ENCODE data around the gene ROR1. TPM values are rescaled to one million over a fixed set of nuclear protein-coding genes. Genes with fewer than 3 reads are reported as not detected.

The ROR1 gene
- total and polyA plus RNA-seq, 9 of the 15 experiments (the other 6 are each of a cell fraction or from before 2014, with no cell fraction given), result 0.02 TPM; not detected in 8

DNA sequence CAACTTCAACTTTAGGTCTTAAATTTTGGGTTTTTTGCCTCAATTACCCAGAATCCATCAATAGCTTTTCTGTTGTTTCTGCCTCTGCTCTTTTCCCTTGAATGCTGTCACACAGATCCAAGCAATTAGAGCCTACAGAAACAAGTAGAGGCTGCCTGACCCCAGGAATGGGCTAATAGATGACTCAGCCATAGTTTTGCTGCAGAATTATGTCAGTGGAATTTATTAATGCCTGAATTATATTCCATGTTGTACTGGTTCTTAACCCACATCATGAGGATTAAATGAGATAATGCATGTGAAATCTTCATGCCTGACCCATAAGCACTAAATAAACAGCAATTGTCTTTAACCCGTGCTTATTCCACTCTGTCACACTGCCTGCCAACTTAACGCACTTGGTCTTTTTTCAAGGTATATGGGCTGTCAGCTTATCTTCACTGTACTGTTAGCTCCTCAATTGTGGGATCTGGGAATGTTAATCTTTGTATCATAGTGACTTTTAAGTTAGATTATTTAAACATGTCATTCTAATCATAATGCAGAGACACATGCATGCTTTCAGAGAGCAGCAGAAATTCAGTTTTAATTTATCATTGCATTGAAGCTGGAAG is 213.3 kb downstream of the ROR1 start:
- no peaks in the 10 kb centered on the region for H3K79me2 ChIP-seq (ENCODE audit: control insufficient read depth, insufficient read depth, low read length)
- no peaks in the 10 kb centered on the region for H3K9me1 ChIP-seq (ENCODE audit: control insufficient read depth, insufficient read depth, low read length)
- H3K4me2 ChIP-seq (ENCODE audit: insufficient read depth, low read length), result no peak overlapping the region
- H3K4me1 ChIP-seq (replicated peaks in 1 of 2; ENCODE audit: control insufficient read depth in 2 of 2, insufficient read depth in 2 of 2, low read length in 2 of 2), result no peaks in the 10 kb centered on the region
- in situ Hi-C loops (cut with MboI) (no loop called here), intact Hi-C loops (cut with micrococcal nuclease) (no loop called here)
- no peaks in the 10 kb centered on the region for H3K27me3 ChIP-seq (ENCODE audit: control insufficient read depth in 2 of 2, insufficient read depth in 2 of 2, low read length in 2 of 2)
- no peaks in the 10 kb centered on the region for H4K20me1 ChIP-seq (replicated peaks; ENCODE audit: control insufficient read depth, insufficient read depth, low read length)
- H3K9ac ChIP-seq (ENCODE audit: insufficient read depth in 1 of 2, low read depth in 2 of 2, low read length in 2 of 2), result no peak overlapping the region
- H2AFZ ChIP-seq (ENCODE audit: low read depth, low read length), result no peak overlapping the region
- CTCF ChIA-PET (ENCODE audit: low intra/inter-chr PET ratio), result no interaction called here
- POLR2A ChIA-PET, result no interaction called here
- no peak overlapping the region for H3K27ac ChIP-seq (ENCODE audit: extremely low read depth, low read depth, low read length)
- FAIRE-seq, result no peak
- no peak for DNase-seq (ENCODE audit: extremely low read depth in 1 of 4, low spot score in 3 of 4)
- WGBS (ENCODE audit: insufficient coverage, low coverage, missing lambda C conversion rate), result 0% methylated on average over 2 of the region's 2 CpGs
- H3K9me3 ChIP-seq (replicated peaks; ENCODE audit: control insufficient read depth, insufficient read depth, low read depth, low read length), result no peaks in the 10 kb centered on the region
- H3K4me3 ChIP-seq, result no peak overlapping the region
- ATAC-seq, result no peak
- no peak for TF ChIP-seq TCFL5 (CRISPR knock-in tag; conservative IDR thresholded peaks at IDR 0.05)
- TF ChIP-seq ZNF175 (CRISPR knock-in tag; IDR thresholded peaks at IDR 0.05; ENCODE audit: low read depth), result no peak
- TF ChIP-seq ILF3 (IDR thresholded peaks at IDR 0.05; ENCODE audit: borderline replicate concordance), result no peak
- no peaks in the 10 kb centered on the region for H3K36me3 ChIP-seq (ENCODE audit: control insufficient read depth, insufficient read depth, low read length)
- BruUV-seq (replicated peaks), result no TSS peak

DNA sequence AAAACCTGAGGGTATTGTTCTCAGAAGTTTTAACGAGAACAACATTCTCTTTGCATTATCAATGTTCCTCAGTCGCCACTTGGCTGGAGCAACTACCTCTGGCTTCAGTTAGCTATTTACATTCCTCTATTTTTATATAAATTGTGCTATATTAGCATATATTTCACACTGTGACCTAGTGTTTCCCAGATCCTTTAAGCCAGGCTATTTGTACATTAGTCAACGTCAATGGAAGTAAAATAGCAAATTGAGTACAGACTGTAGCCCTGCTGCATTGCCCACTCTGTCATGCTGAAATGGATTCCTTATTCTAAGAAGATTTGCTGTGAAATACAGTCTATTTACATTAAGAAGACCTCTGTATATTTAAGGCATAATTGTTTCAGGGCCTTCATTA is 213.8 kb downstream of the ROR1 start:
- Histone ChIP-seq H3K4me3 (no peak overlapping the region), H3K9me3 (replicated peaks; ENCODE audit: control insufficient read depth, insufficient read depth, low read depth, low read length) (no peaks in the 10 kb centered on the region), H2AFZ (ENCODE audit: low read depth, low read length) (no peak overlapping the region), H3K4me1 (replicated peaks in 1 of 2; ENCODE audit: control insufficient read depth in 2 of 2, insufficient read depth in 2 of 2, low read length in 2 of 2) (no peaks in the 10 kb centered on the region), H3K79me2 (ENCODE audit: control insufficient read depth, insufficient read depth, low read length) (no peaks in the 10 kb centered on the region), H3K27me3 (ENCODE audit: control insufficient read depth in 2 of 2, insufficient read depth in 2 of 2, low read length in 2 of 2) (no peaks in the 10 kb centered on the region), H4K20me1 (replicated peaks; ENCODE audit: control insufficient read depth, insufficient read depth, low read length) (no peaks in the 10 kb centered on the region), H3K9ac (ENCODE audit: insufficient read depth in 1 of 2, low read depth in 2 of 2, low read length in 2 of 2) (no peak overlapping the region), H3K4me2 (ENCODE audit: insufficient read depth, low read length) (no peak overlapping the region), H3K27ac (ENCODE audit: extremely low read depth, low read depth, low read length) (no peak overlapping the region), H3K9me1 (ENCODE audit: control insufficient read depth, insufficient read depth, low read length) (no peaks in the 10 kb centered on the region), H3K36me3 (ENCODE audit: control insufficient read depth, insufficient read depth, low read length) (no peaks in the 10 kb centered on the region)
- intact Hi-C loops (cut with micrococcal nuclease), result no loop called here
- ATAC-seq (no peak), DNase-seq (ENCODE audit: extremely low read depth in 1 of 4, low spot score in 3 of 4) (no peak), FAIRE-seq (no peak)
- ChIA-PET CTCF (ENCODE audit: low intra/inter-chr PET ratio) (no interaction called here), POLR2A (no interaction called here)
- BruUV-seq (replicated peaks), result no TSS peak
- in situ Hi-C loops (cut with MboI), result no loop called here
- 2% methylated on average over 3 of the region's 3 CpGs for WGBS (ENCODE audit: insufficient coverage, low coverage, missing lambda C conversion rate)
- TF ChIP-seq NFE2 (IDR thresholded peaks at IDR 0.05; ENCODE audit: low read depth) (no peak), ADNP (tag; IDR thresholded peaks at IDR 0.05) (no peak), MEF2D (tag; conservative IDR thresholded peaks at IDR 0.05; ENCODE audit: low read depth) (no peak), ZNF224 (CRISPR knock-in tag; IDR thresholded peaks at IDR 0.05) (no peak), ZNF76 (CRISPR knock-in tag; IDR thresholded peaks at IDR 0.05; ENCODE audit: borderline replicate concordance) (no peak), SOX6 (IDR thresholded peaks at IDR 0.05) (no peak), NR2C2 (CRISPR knock-in tag; IDR thresholded peaks at IDR 0.05) (no peak), NR2C2 (tag; IDR thresholded peaks at IDR 0.05) (no peak), HIVEP1 (CRISPR knock-in tag; IDR thresholded peaks at IDR 0.05) (no peak), MAFG (tag; conservative IDR thresholded peaks at IDR 0.05) (no peak), ZSCAN32 (CRISPR knock-in tag; IDR thresholded peaks at IDR 0.05) (no peak), RAD51 (IDR thresholded peaks at IDR 0.05; ENCODE audit: borderline replicate concordance, low read depth) (no peak)
- TF ChIP-seq, protein P1, sequence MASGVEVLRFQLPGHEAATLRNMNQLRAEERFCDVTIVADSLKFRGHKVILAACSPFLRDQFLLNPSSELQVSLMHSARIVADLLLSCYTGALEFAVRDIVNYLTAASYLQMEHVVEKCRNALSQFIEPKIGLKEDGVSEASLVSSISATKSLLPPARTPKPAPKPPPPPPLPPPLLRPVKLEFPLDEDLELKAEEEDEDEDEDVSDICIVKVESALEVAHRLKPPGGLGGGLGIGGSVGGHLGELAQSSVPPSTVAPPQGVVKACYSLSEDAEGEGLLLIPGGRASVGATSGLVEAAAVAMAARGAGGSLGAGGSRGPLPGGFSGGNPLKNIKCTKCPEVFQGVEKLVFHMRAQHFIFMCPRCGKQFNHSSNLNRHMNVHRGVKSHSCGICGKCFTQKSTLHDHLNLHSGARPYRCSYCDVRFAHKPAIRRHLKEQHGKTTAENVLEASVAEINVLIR (CRISPR knock-in tag; IDR thresholded peaks at IDR 0.05), result no peak
